Dendritic cell treated with granulocyte-macrophage colony-stimulating factor and Interleukin-4, amounts not matched to agents 40 ng/mL and 50 ng/mL, for 4 days (primary cell): ENCODE results near the gene RPA3.
"Not testable (repeated sequence)": the region's sequence is repeated elsewhere in the genome, so short reads cannot be mapped to it uniquely, and the experiment has no call there.

Source experiments
- H3K27ac Mint-ChIP-seq: one replicate; pipeline ENCODE4 v1.8.0; 2022; ENCODE audit warnings: mild to moderate bottlenecking, mixed read lengths
- H3K27me3 Mint-ChIP-seq: one replicate; pipeline ENCODE4 v1.8.0; 2022; ENCODE audit warnings: mild to moderate bottlenecking, mixed read lengths
- H3K36me3 Mint-ChIP-seq: one replicate; pipeline ENCODE4 v1.8.0; 2022; ENCODE audit warnings: low read depth, mixed read lengths
- H3K4me1 Mint-ChIP-seq: one replicate; pipeline ENCODE4 v1.8.0; 2022; ENCODE audit warnings: low read depth, mixed read lengths
- H3K4me3 Mint-ChIP-seq: one replicate; pipeline ENCODE4 v1.8.0; 2022; ENCODE audit warnings: mild to moderate bottlenecking, moderate library complexity, mixed read lengths
- H3K9me3 Mint-ChIP-seq: one replicate; pipeline ENCODE4 v1.8.0; 2022; ENCODE audit warnings: mixed read lengths
- intact Hi-C: fragments of 100-400 bp; cut with micrococcal nuclease; formaldehyde crosslinking; loops from one replicate; pipeline ENCODE4 v1.15.0; 2022

RPA3 gene

GRCh38 chr7:7671361-7671760 lies 47.0 kb downstream of the RPA3 start:
- H3K9me3 Mint-ChIP-seq, result peaks cover 9% of the 10 kb centered on the region
- peak overlapping the region; percentile 95 for H3K27ac Mint-ChIP-seq
- H3K27me3 Mint-ChIP-seq, result no peaks in the 10 kb centered on the region
- H3K36me3 Mint-ChIP-seq, result peaks cover 24% of the 10 kb centered on the region
- H3K4me1 Mint-ChIP-seq, result peaks cover 59% of the 10 kb centered on the region
- peak overlapping the region; percentile 36 for H3K4me3 Mint-ChIP-seq
- intact Hi-C loops, result no loop called here

- no peak overlapping the region for H3K27ac Mint-ChIP-seq
- H3K4me3 Mint-ChIP-seq, result no peak overlapping the region
- H3K27me3 Mint-ChIP-seq, result no peaks in the 10 kb centered on the region
- peaks cover 9% of the 10 kb centered on the region for H3K9me3 Mint-ChIP-seq
- H3K36me3 Mint-ChIP-seq, result peaks cover 17% of the 10 kb centered on the region
- intact Hi-C loops, result no loop called here
- peaks cover 65% of the 10 kb centered on the region for H3K4me1 Mint-ChIP-seq
Measured at GRCh38 chr7:7670490-7670889, 47.9 kb downstream of the RPA3 start.

- Mint-ChIP-seq H3K9me3 (peaks cover 9% of the 10 kb centered on the region), H3K27me3 (no peaks in the 10 kb centered on the region), H3K27ac (peak overlapping the region; percentile 20), H3K4me3 (no peak overlapping the region), H3K36me3 (peaks cover 11% of the 10 kb centered on the region), H3K4me1 (peaks cover 68% of the 10 kb centered on the region)
- intact Hi-C loops, result no loop called here
Measured at GRCh38 chr7:7668706-7669105, 49.7 kb downstream of the RPA3 start.

GRCh38 chr7:7667187-7667586 lies 51.2 kb downstream of the RPA3 start:
- peaks cover 5% of the 10 kb centered on the region for H3K9me3 Mint-ChIP-seq
- no peaks in the 10 kb centered on the region for H3K27me3 Mint-ChIP-seq
- H3K27ac Mint-ChIP-seq, result no peak overlapping the region
- H3K36me3 Mint-ChIP-seq, result peaks cover 4% of the 10 kb centered on the region
- H3K4me1 Mint-ChIP-seq, result peaks cover 53% of the 10 kb centered on the region
- intact Hi-C loops, result no loop called here
- no peak overlapping the region for H3K4me3 Mint-ChIP-seq

- Mint-ChIP-seq H3K9me3 (no peaks in the 10 kb centered on the region), H3K4me3 (no peak overlapping the region), H3K27ac (no peak overlapping the region), H3K4me1 (peaks cover 48% of the 10 kb centered on the region), H3K27me3 (no peaks in the 10 kb centered on the region), H3K36me3 (no peaks in the 10 kb centered on the region)
- intact Hi-C loops, result no loop called here
Measured at GRCh38 chr7:7665031-7665430, 53.4 kb downstream of the RPA3 start.

- intact Hi-C loops, result loop anchor here (5.0 kb wide), 1 partner anchor 528 kb away; no protein-coding TSS in a partner anchor
- peaks cover 7% of the 10 kb centered on the region for H3K9me3 Mint-ChIP-seq
- H3K4me1 Mint-ChIP-seq, result peaks cover 43% of the 10 kb centered on the region
- peaks cover 6% of the 10 kb centered on the region for H3K36me3 Mint-ChIP-seq
- H3K27ac Mint-ChIP-seq, result peak overlapping the region; percentile 9
- H3K27me3 Mint-ChIP-seq, result no peaks in the 10 kb centered on the region
- H3K4me3 Mint-ChIP-seq, result no peak overlapping the region
Measured at GRCh38 chr7:7664291-7664690, 54.1 kb downstream of the RPA3 start.

- peaks cover 12% of the 10 kb centered on the region for H3K36me3 Mint-ChIP-seq
- H3K9me3 Mint-ChIP-seq, result peaks cover 25% of the 10 kb centered on the region
- H3K4me1 Mint-ChIP-seq, result peaks cover 29% of the 10 kb centered on the region
- H3K27me3 Mint-ChIP-seq, result no peaks in the 10 kb centered on the region
- H3K4me3 Mint-ChIP-seq, result no peak overlapping the region
- intact Hi-C loops, result loop anchor here (5.0 kb wide), 1 partner anchor 530 kb away; no protein-coding TSS in a partner anchor
- no peak overlapping the region for H3K27ac Mint-ChIP-seq
Measured at GRCh38 chr7:7662527-7662926, 55.9 kb downstream of the RPA3 start.

GRCh38 chr7:7656459-7656858 lies 61.9 kb downstream of the RPA3 start:
- intact Hi-C loops, H3K27ac Mint-ChIP-seq, H3K27me3 Mint-ChIP-seq, H3K4me3 Mint-ChIP-seq: not testable (repeated sequence)
- Mint-ChIP-seq H3K4me1 (peaks cover 21% of the 10 kb centered on the region), H3K36me3 (peaks cover 27% of the 10 kb centered on the region), H3K9me3 (peaks cover 38% of the 10 kb centered on the region)

GRCh38 chr7:7654964-7655715 lies 63.3 kb downstream of the RPA3 start:
- H3K36me3 Mint-ChIP-seq, result peaks cover 27% of the 10 kb centered on the region
- H3K4me3 Mint-ChIP-seq, result no peak overlapping the region
- peaks cover 17% of the 10 kb centered on the region for H3K4me1 Mint-ChIP-seq
- peaks cover 38% of the 10 kb centered on the region for H3K9me3 Mint-ChIP-seq
- intact Hi-C loops, result no loop called here
- H3K27ac Mint-ChIP-seq, result no peak overlapping the region
- H3K27me3 Mint-ChIP-seq, result no peaks in the 10 kb centered on the region

- Mint-ChIP-seq H3K4me1 (peaks cover 17% of the 10 kb centered on the region), H3K27me3 (no peaks in the 10 kb centered on the region), H3K9me3 (peaks cover 25% of the 10 kb centered on the region), H3K4me3 (no peak overlapping the region), H3K27ac (no peak overlapping the region), H3K36me3 (peaks cover 17% of the 10 kb centered on the region)
- intact Hi-C loops, result no loop called here
Measured at GRCh38 chr7:7653593-7654187, 64.7 kb downstream of the RPA3 start.

GRCh38 chr7:7652798-7653540 lies 65.4 kb downstream of the RPA3 start:
- intact Hi-C loops, result no loop called here
- H3K4me1 Mint-ChIP-seq, result peaks cover 17% of the 10 kb centered on the region

GRCh38 chr7:7651479-7651878 lies 66.9 kb downstream of the RPA3 start:
- H3K9me3 Mint-ChIP-seq, result peaks cover 3% of the 10 kb centered on the region
- H3K4me3 Mint-ChIP-seq, result no peak overlapping the region
- no peak overlapping the region for H3K27ac Mint-ChIP-seq
- intact Hi-C loops, result no loop called here
- peaks cover 8% of the 10 kb centered on the region for H3K36me3 Mint-ChIP-seq
- peaks cover 17% of the 10 kb centered on the region for H3K4me1 Mint-ChIP-seq
- no peaks in the 10 kb centered on the region for H3K27me3 Mint-ChIP-seq

More at GRCh38 chr7:7652798-7653540, 65.4 kb downstream of the RPA3 start:
- H3K4me3 Mint-ChIP-seq, result no peak overlapping the region
- H3K27ac Mint-ChIP-seq, result no peak overlapping the region
- H3K9me3 Mint-ChIP-seq, result peaks cover 17% of the 10 kb centered on the region
- peaks cover 17% of the 10 kb centered on the region for H3K36me3 Mint-ChIP-seq
- H3K27me3 Mint-ChIP-seq, result no peaks in the 10 kb centered on the region

- no peaks in the 10 kb centered on the region for H3K9me3 Mint-ChIP-seq
- H3K4me1 Mint-ChIP-seq, result peaks cover 17% of the 10 kb centered on the region
- H3K36me3 Mint-ChIP-seq, result peaks cover 11% of the 10 kb centered on the region
- H3K4me3 Mint-ChIP-seq, result no peak overlapping the region
- no peaks in the 10 kb centered on the region for H3K27me3 Mint-ChIP-seq
- intact Hi-C loops, result no loop called here
- H3K27ac Mint-ChIP-seq, result no peak overlapping the region
Measured at GRCh38 chr7:7650682-7651206, 67.7 kb downstream of the RPA3 start.

- H3K27me3 Mint-ChIP-seq, result no peaks in the 10 kb centered on the region
- H3K36me3 Mint-ChIP-seq, result peaks cover 32% of the 10 kb centered on the region
- H3K4me3 Mint-ChIP-seq, result no peak overlapping the region
- H3K27ac Mint-ChIP-seq, result no peak overlapping the region
- peaks cover 7% of the 10 kb centered on the region for H3K9me3 Mint-ChIP-seq
- intact Hi-C loops, result no loop called here
- peaks cover 16% of the 10 kb centered on the region for H3K4me1 Mint-ChIP-seq
Measured at GRCh38 chr7:7647495-7648036, 70.8 kb downstream of the RPA3 start.
